OCI-LY1 (cell line): ENCODE measurements around the gene PAPPA.

Experiments
- CTCF ChIP-seq: fragments of 200-600 bp; sonication (generic), shearing (Covaris generic); IDR thresholded peaks from 2 replicates; pipeline ENCODE4 v1.5.1; 2017; ENCODE audit warnings: mild to moderate bottlenecking, antibody characterized with exemption, low read length, moderate library complexity, mixed read lengths
- EZH2 ChIP-seq: fragments of 200-600 bp; sonication (generic), shearing (Covaris generic); IDR thresholded peaks from 2 replicates; pipeline ENCODE4 v1.8.0; 2017; ENCODE audit warnings: borderline replicate concordance, mixed run types, mild to moderate bottlenecking, antibody characterized with exemption, low read length, moderate library complexity, mixed read lengths

GRCh38 chr9:116202219-116202912 lies 48.8 kb downstream of the PAPPA start:
- TF ChIP-seq CTCF (no peak), EZH2 (no peak)
